KMS-11 (cell line): ENCODE results near the gene TSC22D3.

Experiments used
- H2AFZ ChIP-seq: fragments of 200-600 bp; sonication (generic); 2 replicates; pipeline ENCODE4 v1.6.1; 2016; ENCODE audit warnings: antibody characterized with exemption, mixed run types, low read depth
- H3K27ac ChIP-seq: fragments of 200-600 bp; sonication (generic); 2 replicates; pipeline ENCODE4 v1.6.1; 2016; ENCODE audit warnings: mild to moderate bottlenecking, mixed run types
- H3K27me3 ChIP-seq: fragments of 200-600 bp; sonication (generic); 2 replicates; pipeline ENCODE4 v1.6.1; 2017; ENCODE audit warnings: mild to moderate bottlenecking, low read depth, mixed run types, moderate library complexity; ENCODE audit not compliant: insufficient read depth
- H3K36me3 ChIP-seq: fragments of 200-600 bp; sonication (generic); 2 replicates; pipeline ENCODE4 v1.6.1; 2017; ENCODE audit warnings: mild to moderate bottlenecking, mixed run types; ENCODE audit not compliant: insufficient read depth
- H3K4me1 ChIP-seq: fragments of 200-600 bp; sonication (generic); 2 replicates; pipeline ENCODE4 v1.6.1; 2016; ENCODE audit warnings: mild to moderate bottlenecking, low read depth, mixed run types; ENCODE audit not compliant: poor library complexity, severe bottlenecking
- H3K4me2 ChIP-seq: fragments of 200-600 bp; sonication (generic); 2 replicates; pipeline ENCODE4 v1.7.0; 2016; ENCODE audit warnings: mild to moderate bottlenecking, mixed run types
- H3K4me3 ChIP-seq: fragments of 200-600 bp; sonication (generic); IDR thresholded peaks from 2 replicates; pipeline ENCODE4 v1.6.1; 2017; ENCODE audit warnings: low read depth, low read length, mixed read lengths; ENCODE audit not compliant: insufficient read depth
- H3K79me2 ChIP-seq: fragments of 200-600 bp; sonication (generic); 2 replicates; pipeline ENCODE4 v1.6.1; 2016; ENCODE audit warnings: low read depth, mixed run types; ENCODE audit not compliant: insufficient read depth
- H3K9ac ChIP-seq: fragments of 200-600 bp; sonication (generic); 2 replicates; pipeline ENCODE4 v1.6.1; 2016; ENCODE audit warnings: mild to moderate bottlenecking, mixed run types
- H4K20me1 ChIP-seq: fragments of 200-600 bp; sonication (generic); 2 replicates; pipeline ENCODE4 v1.6.1; 2016; ENCODE audit warnings: mild to moderate bottlenecking, mixed run types; ENCODE audit not compliant: insufficient read depth
- TF ChIP-seq, protein P1 (sequence below): fragments of 200-600 bp; sonication (generic); conservative IDR thresholded peaks from 2 replicates; pipeline ENCODE4 v1.6.1; 2017; ENCODE audit warnings: low read depth, mild to moderate bottlenecking, antibody characterized with exemption, low read length, moderate library complexity, mixed read lengths

Gene TSC22D3

DNA sequence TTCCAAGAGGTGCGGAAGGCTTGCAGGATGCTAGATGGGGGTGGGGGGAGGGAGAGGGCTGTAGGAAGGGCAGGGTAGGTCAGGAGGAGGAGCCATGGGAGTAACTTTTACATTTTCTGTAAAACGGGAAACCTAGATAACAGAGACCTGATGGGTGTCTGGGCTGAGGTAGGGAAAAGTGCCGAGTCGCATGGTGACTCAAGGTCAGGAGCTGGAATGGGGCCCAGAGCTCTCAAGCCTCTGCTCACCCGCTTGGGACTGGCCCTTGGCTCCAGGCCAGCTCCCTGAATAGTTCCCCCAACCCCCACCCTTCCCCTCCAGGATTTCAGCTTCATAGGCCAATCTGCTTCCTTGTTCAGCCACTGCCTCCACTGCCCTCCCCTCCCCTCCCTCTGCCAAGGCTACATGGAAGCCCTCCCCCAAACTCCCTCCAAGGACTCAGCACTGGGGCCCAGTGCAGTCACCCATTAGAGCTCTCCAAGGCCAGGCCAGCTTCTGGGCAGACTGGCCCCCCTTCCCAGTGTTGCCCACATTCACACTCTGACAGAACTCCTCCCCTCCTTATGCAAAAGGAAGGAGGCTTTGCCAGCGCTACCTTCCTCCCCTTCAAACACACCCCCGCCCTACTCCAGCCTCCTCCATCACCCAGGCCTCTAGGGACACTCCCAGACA is 43.6 kb downstream of the TSC22D3 start:
- Histone ChIP-seq H3K27me3 (no peaks in the 10 kb centered on the region), H2AFZ (no peak overlapping the region), H3K4me2 (no peak overlapping the region), H3K9ac (no peak overlapping the region), H3K36me3 (no peaks in the 10 kb centered on the region), H3K79me2 (no peaks in the 10 kb centered on the region), H4K20me1 (no peaks in the 10 kb centered on the region), H3K4me1 (peaks cover 39% of the 10 kb centered on the region), H3K4me3 (no peak overlapping the region), H3K27ac (no peak overlapping the region)
- TF ChIP-seq, protein P1, sequence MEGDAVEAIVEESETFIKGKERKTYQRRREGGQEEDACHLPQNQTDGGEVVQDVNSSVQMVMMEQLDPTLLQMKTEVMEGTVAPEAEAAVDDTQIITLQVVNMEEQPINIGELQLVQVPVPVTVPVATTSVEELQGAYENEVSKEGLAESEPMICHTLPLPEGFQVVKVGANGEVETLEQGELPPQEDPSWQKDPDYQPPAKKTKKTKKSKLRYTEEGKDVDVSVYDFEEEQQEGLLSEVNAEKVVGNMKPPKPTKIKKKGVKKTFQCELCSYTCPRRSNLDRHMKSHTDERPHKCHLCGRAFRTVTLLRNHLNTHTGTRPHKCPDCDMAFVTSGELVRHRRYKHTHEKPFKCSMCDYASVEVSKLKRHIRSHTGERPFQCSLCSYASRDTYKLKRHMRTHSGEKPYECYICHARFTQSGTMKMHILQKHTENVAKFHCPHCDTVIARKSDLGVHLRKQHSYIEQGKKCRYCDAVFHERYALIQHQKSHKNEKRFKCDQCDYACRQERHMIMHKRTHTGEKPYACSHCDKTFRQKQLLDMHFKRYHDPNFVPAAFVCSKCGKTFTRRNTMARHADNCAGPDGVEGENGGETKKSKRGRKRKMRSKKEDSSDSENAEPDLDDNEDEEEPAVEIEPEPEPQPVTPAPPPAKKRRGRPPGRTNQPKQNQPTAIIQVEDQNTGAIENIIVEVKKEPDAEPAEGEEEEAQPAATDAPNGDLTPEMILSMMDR, result no peak

DNA sequence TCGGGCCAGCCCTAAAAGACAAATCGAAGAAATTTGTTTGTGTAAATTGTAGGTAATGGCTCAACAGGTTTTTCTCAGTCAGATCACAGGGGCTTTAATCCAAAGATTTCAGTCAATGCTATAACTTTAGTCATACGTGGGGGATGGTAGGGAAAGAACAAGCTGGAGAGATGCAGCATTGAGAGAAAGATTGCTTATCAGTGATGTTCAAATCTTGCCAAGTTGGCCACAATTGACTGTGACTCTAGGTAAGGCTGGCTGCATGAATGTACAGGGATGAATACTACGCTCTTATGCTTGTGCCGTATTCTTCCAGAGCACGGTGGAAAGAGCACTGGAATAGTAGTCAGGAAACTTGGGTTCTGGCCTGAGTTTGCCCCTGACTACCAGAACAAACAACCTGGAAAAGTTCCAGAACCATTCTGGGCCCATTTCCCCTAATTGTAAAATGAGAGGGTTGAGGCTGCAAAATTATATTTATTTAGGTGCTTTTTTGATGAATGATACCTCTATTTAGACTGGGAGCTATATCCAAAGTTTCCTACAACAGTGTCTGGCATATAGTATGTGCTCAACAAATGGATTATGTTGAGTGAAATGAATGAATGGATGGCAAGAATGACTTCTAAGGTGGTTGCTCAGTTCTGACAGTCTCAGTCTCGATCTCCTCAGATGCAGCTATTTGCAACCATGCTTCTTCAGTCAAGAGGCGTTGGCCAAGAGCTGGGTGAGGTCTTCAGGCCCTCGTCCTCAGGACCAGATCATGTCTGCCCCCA is 44.4 kb downstream of the TSC22D3 start:
- H3K4me1 ChIP-seq, result peaks cover 39% of the 10 kb centered on the region
- no peaks in the 10 kb centered on the region for H3K36me3 ChIP-seq
- no peaks in the 10 kb centered on the region for H3K27me3 ChIP-seq
- TF ChIP-seq, protein P1, result no peak
- no peak overlapping the region for H3K27ac ChIP-seq
- no peaks in the 10 kb centered on the region for H3K79me2 ChIP-seq
- H3K4me2 ChIP-seq, result no peak overlapping the region
- H3K9ac ChIP-seq, result no peak overlapping the region
- H4K20me1 ChIP-seq, result no peaks in the 10 kb centered on the region
- H2AFZ ChIP-seq, result no peak overlapping the region
- no peak overlapping the region for H3K4me3 ChIP-seq

GRCh38 chrX:107730298-107730655 is 45.3 kb downstream of the TSC22D3 start:
- Histone ChIP-seq H2AFZ (no peak overlapping the region), H3K4me3 (no peak overlapping the region), H3K27ac (no peak overlapping the region), H3K4me1 (peaks cover 39% of the 10 kb centered on the region), H3K36me3 (no peaks in the 10 kb centered on the region), H3K79me2 (no peaks in the 10 kb centered on the region), H3K27me3 (no peaks in the 10 kb centered on the region), H4K20me1 (no peaks in the 10 kb centered on the region), H3K4me2 (peak overlapping the region; percentile 54; the same call in 1 of the 2 replicates), H3K9ac (no peak overlapping the region)
- TF ChIP-seq, protein P1, result no peak

- Histone ChIP-seq H3K27me3 (no peaks in the 10 kb centered on the region), H3K9ac (peak overlapping the region; percentile 12; the same call in 1 of the 2 replicates), H3K4me1 (peaks cover 39% of the 10 kb centered on the region), H3K4me3 (no peak overlapping the region), H3K4me2 (peak overlapping the region; percentile 54), H2AFZ (peak overlapping the region; percentile 26; the same call in 1 of the 2 replicates), H3K79me2 (no peaks in the 10 kb centered on the region), H4K20me1 (no peaks in the 10 kb centered on the region), H3K36me3 (no peaks in the 10 kb centered on the region), H3K27ac (peak overlapping the region; percentile 19; the same call in 1 of the 2 replicates)
- TF ChIP-seq, protein P1, result no peak
These were observed 45.9 kb downstream of the TSC22D3 start for GRCh38 chrX:107729558-107730297.
